Mammary epithelial cell (primary cell): ENCODE data around the gene RRM1.

ENCODE experiments used
- EZH2 ChIP-seq: IDR thresholded peaks from 2 replicates; pipeline ENCODE4 v1.6.1; 2012; ENCODE audit warnings: low read length, inconsistent platforms, borderline replicate concordance
- TF ChIP-seq, protein P1 (sequence below), 2 donors: IDR thresholded peaks in 1 of 2; conservative IDR thresholded peaks in 1 of 2; 2 replicates each; pipeline ENCODE4 v1.5.1; 2011 to 2012; ENCODE audit warnings: inconsistent platforms in 2 of 2, low read length in 2 of 2, mild to moderate bottlenecking in 2 of 2, control low read depth in 1 of 2, low read depth in 1 of 2; ENCODE audit not compliant: insufficient read depth in 1 of 2; ENCODE audit errors: extremely low read depth in 1 of 2

DNA sequence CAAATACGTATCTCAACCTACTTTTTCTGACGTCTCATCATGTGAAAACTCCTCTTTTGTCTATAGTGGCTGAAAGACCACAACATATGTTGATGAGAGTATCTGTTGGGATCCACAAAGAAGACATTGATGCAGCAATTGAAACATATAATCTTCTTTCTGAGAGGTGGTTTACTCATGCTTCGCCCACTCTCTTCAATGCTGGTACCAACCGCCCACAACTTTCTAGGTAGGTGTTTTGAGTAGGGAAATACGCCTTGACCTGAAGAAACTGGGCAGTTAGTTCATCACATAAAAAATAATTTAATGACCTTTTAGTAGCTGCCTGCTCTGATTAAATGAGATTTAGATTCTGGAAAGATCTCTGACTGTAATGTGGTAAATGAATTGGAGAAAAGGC, 17.2 kb downstream of the RRM1 start:
- TF ChIP-seq, protein P1, sequence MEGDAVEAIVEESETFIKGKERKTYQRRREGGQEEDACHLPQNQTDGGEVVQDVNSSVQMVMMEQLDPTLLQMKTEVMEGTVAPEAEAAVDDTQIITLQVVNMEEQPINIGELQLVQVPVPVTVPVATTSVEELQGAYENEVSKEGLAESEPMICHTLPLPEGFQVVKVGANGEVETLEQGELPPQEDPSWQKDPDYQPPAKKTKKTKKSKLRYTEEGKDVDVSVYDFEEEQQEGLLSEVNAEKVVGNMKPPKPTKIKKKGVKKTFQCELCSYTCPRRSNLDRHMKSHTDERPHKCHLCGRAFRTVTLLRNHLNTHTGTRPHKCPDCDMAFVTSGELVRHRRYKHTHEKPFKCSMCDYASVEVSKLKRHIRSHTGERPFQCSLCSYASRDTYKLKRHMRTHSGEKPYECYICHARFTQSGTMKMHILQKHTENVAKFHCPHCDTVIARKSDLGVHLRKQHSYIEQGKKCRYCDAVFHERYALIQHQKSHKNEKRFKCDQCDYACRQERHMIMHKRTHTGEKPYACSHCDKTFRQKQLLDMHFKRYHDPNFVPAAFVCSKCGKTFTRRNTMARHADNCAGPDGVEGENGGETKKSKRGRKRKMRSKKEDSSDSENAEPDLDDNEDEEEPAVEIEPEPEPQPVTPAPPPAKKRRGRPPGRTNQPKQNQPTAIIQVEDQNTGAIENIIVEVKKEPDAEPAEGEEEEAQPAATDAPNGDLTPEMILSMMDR (conservative IDR thresholded peaks at IDR 0.05 in 1 of 2, IDR thresholded peaks at IDR 0.05 in 1 of 2; ENCODE audit: extremely low read depth in 1 of 2, insufficient read depth in 1 of 2, low read depth in 1 of 2, low read length in 2 of 2) = no peak
- no peak for TF ChIP-seq EZH2
